Mucosa of descending colon (tissue), 3 donors: ENCODE results near the gene TRIM2. TPM values are rescaled to one million over a fixed set of nuclear protein-coding genes. Genes with fewer than 3 reads are reported as not detected.

Experiments used
- ATAC-seq: fragments of 200-7000 bp; cut with Tn5 transposase; one replicate; pipeline ENCODE4 v1.9.1; 2020; ENCODE audit warnings: mild to moderate bottlenecking, moderate library complexity
- DNase-seq, 3 donors: peaks; one replicate each; pipeline ENCODE4 v3.0.0-alpha.2; 2020
- H3K36me3 ChIP-seq: fragments of 200-600 bp; one replicate; pipeline ENCODE4 v1.8.0; 2021; ENCODE audit warnings: low read depth, mild to moderate bottlenecking
- H3K4me1 ChIP-seq: fragments of 200-600 bp; one replicate; pipeline ENCODE4 v1.8.0; 2021; ENCODE audit warnings: low read depth, mild to moderate bottlenecking
- H3K4me3 ChIP-seq: fragments of 200-600 bp; one replicate; pipeline ENCODE4 v1.8.0; 2021; ENCODE audit warnings: mild to moderate bottlenecking
- H3K9me3 ChIP-seq: fragments of 200-600 bp; one replicate; pipeline ENCODE4 v1.8.0; 2021; ENCODE audit warnings: mild to moderate bottlenecking
- intact Hi-C, 2 donors: fragments of 100-400 bp; cut with DNase I in 1 of 2; cut with micrococcal nuclease in 1 of 2; formaldehyde crosslinking; loops; one replicate each; pipeline versions ENCODE4 v1.11.0 to v1.11.1; 2022; cut with DNase I, micrococcal nuclease
- total RNA-seq, 3 donors: library from RNA; stranded (reverse); fragmentation: NEBNext Ultra II Directional in 2 of 3; extraction: Animal tissue kit (Norgen Biotek cat#: 25700) in 2 of 3; gene quantifications; one replicate each; pipeline versions ENCODE4 v1.2.1 to v1.2.4, GENCODE V29; 2021 to 2023
- TF ChIP-seq, protein P1 (sequence below): fragments of 200-600 bp; IDR thresholded peaks from one replicate; pipeline ENCODE4 v1.8.0; 2022; ENCODE audit warnings: antibody characterized with exemption, mild to moderate bottlenecking
- donor health status: DM: no; HTN: no; CAD: no; lungs with moderate emphysema.
- donor health status: DM: no; HTN: no; CAD: no.
- donor health status: DM: no; HTN: yes; CAD: no.

TRIM2 gene
- total RNA-seq, 3 donors from 2014 or later: 96.4 to 167 (median 154) TPM

DNA sequence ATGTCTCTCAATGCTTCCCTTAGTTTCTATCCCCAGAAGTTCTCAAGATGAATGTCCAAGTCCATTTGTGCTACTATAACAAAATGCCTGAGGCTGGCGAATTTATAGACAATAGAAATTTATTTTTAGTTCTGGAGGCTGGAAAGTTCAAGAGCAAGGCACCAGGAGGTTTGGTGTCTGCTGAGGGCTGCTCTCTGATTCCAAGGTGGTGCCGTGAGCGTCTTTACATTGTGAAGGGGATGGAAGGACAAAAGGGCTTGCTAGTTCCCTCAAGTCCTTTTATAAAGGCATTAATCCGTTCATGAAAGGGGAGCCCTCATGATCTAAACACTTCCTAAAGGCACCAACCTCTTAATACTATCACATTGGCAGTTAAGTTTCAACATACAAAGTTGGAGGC lies 12.3 kb downstream of the TRIM2 start:
- H3K9me3 ChIP-seq: no peaks in the 10 kb centered on the region
- TF ChIP-seq, protein P1, sequence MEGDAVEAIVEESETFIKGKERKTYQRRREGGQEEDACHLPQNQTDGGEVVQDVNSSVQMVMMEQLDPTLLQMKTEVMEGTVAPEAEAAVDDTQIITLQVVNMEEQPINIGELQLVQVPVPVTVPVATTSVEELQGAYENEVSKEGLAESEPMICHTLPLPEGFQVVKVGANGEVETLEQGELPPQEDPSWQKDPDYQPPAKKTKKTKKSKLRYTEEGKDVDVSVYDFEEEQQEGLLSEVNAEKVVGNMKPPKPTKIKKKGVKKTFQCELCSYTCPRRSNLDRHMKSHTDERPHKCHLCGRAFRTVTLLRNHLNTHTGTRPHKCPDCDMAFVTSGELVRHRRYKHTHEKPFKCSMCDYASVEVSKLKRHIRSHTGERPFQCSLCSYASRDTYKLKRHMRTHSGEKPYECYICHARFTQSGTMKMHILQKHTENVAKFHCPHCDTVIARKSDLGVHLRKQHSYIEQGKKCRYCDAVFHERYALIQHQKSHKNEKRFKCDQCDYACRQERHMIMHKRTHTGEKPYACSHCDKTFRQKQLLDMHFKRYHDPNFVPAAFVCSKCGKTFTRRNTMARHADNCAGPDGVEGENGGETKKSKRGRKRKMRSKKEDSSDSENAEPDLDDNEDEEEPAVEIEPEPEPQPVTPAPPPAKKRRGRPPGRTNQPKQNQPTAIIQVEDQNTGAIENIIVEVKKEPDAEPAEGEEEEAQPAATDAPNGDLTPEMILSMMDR: no peak
- peaks cover 25% of the 10 kb centered on the region for H3K4me1 ChIP-seq
- DNase-seq: no peak
- H3K36me3 ChIP-seq: no peaks in the 10 kb centered on the region
- intact Hi-C loops: loop anchor here in 1 of 2 donors (10.0 kb wide), 1 partner anchor 98 kb away; no protein-coding TSS in a partner anchor
- no peak for ATAC-seq
- no peak overlapping the region for H3K4me3 ChIP-seq

- Histone ChIP-seq H3K4me1 (peaks cover 25% of the 10 kb centered on the region), H3K4me3 (no peak overlapping the region), H3K9me3 (no peaks in the 10 kb centered on the region), H3K36me3 (no peaks in the 10 kb centered on the region)
- TF ChIP-seq, protein P1: no peak
- ATAC-seq: peak; percentile 4
- no peak for DNase-seq
- intact Hi-C loops: loop anchor here in 1 of 2 donors (10.0 kb wide), 1 partner anchor 97 kb away; no protein-coding TSS in a partner anchor
These were observed 13.2 kb downstream of the TRIM2 start for GRCh38 chr4:153217440-153217839.

- intact Hi-C loops: loop anchor here in 1 of 2 donors (10.0 kb wide), 1 partner anchor 96 kb away; no protein-coding TSS in a partner anchor
- Histone ChIP-seq H3K9me3 (no peaks in the 10 kb centered on the region), H3K4me1 (peaks cover 25% of the 10 kb centered on the region), H3K4me3 (no peak overlapping the region), H3K36me3 (no peaks in the 10 kb centered on the region)
- ATAC-seq: peak; percentile 89
- TF ChIP-seq, protein P1: no peak
- peak in 1 of 3 donors; percentile 74 for DNase-seq
These were observed 14.7 kb downstream of the TRIM2 start for GRCh38 chr4:153218961-153219360.

- Histone ChIP-seq H3K36me3 (no peaks in the 10 kb centered on the region), H3K4me1 (peaks cover 30% of the 10 kb centered on the region), H3K9me3 (no peaks in the 10 kb centered on the region), H3K4me3 (no peak overlapping the region)
- TF ChIP-seq, protein P1: no peak
- DNase-seq (no peak), ATAC-seq (no peak)
- intact Hi-C loops: no loop called here
These were observed 16.6 kb downstream of the TRIM2 start for GRCh38 chr4:153220682-153221395.

GRCh38 chr4:153221783-153222706 lies 17.8 kb downstream of the TRIM2 start:
- H3K36me3 ChIP-seq: no peaks in the 10 kb centered on the region
- peak overlapping the region; percentile 11 for H3K4me3 ChIP-seq
- TF ChIP-seq, protein P1: no peak
- ATAC-seq (peak; percentile 39), DNase-seq (peak in 2 of 3 donors; percentile 64 to 69)
- peaks cover 30% of the 10 kb centered on the region for H3K4me1 ChIP-seq
- no peaks in the 10 kb centered on the region for H3K9me3 ChIP-seq
- intact Hi-C loops: no loop called here
